ENCODE results near the gene CCDC18.

GRCh38 chr1:93150729-93151128, 29.8 kb upstream of the CCDC18 start:
- TF ChIP-seq CTCF (IDR thresholded peaks at IDR 0.05; ENCODE audit: insufficient read depth, low read depth, low read length) (no peak), EZH2 (IDR thresholded peaks at IDR 0.05; ENCODE audit: insufficient read depth, low read length) (no peak)

All from astrocyte (in vitro differentiated cells and primary cell).